ENCODE measurements around the gene FAM24A. TPM values are rescaled to one million over a fixed set of nuclear protein-coding genes. Genes with fewer than 3 reads are reported as not detected.
"Not testable (repeated sequence)": the region's sequence is repeated elsewhere in the genome, so short reads cannot be mapped to it uniquely, and the experiment has no call there.

The FAM24A gene
- not detected for total RNA-seq
- long read RNA-seq, donor 1: 0 reads
- long read RNA-seq, donor 2: 0 reads

GRCh38 chr10:122910310-122910709, at the start of gene FAM24A:
TSS of gene FAM24A (plus strand) at chr10:122910610. CDS start at chr10:122911635, 1,025 bp downstream.
- intact Hi-C loops (cut with DNase I): no loop called here
- no peak for DNase-seq (ENCODE audit: low spot score)

GRCh38 chr10:122861711-122862161, 48.7 kb upstream of the FAM24A start:
- intact Hi-C loops (cut with DNase I): no loop called here
- no peak for DNase-seq (ENCODE audit: low spot score)

- intact Hi-C loops (cut with DNase I): no loop called here
- DNase-seq (ENCODE audit: low spot score): no peak
Observed at GRCh38 chr10:122863216-122864193, 46.9 kb upstream of the FAM24A start.

GRCh38 chr10:122864194-122864592, 46.2 kb upstream of the FAM24A start:
- intact Hi-C loops (cut with DNase I): no loop called here
- DNase-seq (ENCODE audit: low spot score): no peak

- intact Hi-C loops (cut with DNase I): no loop called here
- no peak for DNase-seq (ENCODE audit: low spot score)
Observed at GRCh38 chr10:122864901-122865300, 45.5 kb upstream of the FAM24A start.

GRCh38 chr10:122866757-122867482, 43.5 kb upstream of the FAM24A start:
- DNase-seq (ENCODE audit: low spot score); intact Hi-C loops (cut with DNase I): not testable (repeated sequence)

- DNase-seq (ENCODE audit: low spot score); intact Hi-C loops (cut with DNase I): not testable (repeated sequence)
Observed at GRCh38 chr10:122868768-122869167, 41.6 kb upstream of the FAM24A start.

- DNase-seq (ENCODE audit: low spot score); intact Hi-C loops (cut with DNase I): not testable (repeated sequence)
Observed at GRCh38 chr10:122871947-122872346, 38.5 kb upstream of the FAM24A start.

GRCh38 chr10:122875843-122876466, 34.5 kb upstream of the FAM24A start:
- DNase-seq (ENCODE audit: low spot score): no peak
- intact Hi-C loops (cut with DNase I): loop anchor here in 1 of 2 donors (5.0 kb wide), 1 partner anchor 884 kb away; no protein-coding TSS in a partner anchor

GRCh38 chr10:122876467-122876855, 33.9 kb upstream of the FAM24A start:
- intact Hi-C loops (cut with DNase I): loop anchor here in 1 of 2 donors (5.0 kb wide), 1 partner anchor 884 kb away; no protein-coding TSS in a partner anchor
- no peak for DNase-seq (ENCODE audit: low spot score)

GRCh38 chr10:122877264-122877663, 33.1 kb upstream of the FAM24A start:
- intact Hi-C loops (cut with DNase I): loop anchor here in 1 of 2 donors (5.0 kb wide), 1 partner anchor 885 kb away; no protein-coding TSS in a partner anchor
- DNase-seq (ENCODE audit: low spot score): no peak

GRCh38 chr10:122878799-122879338, 31.5 kb upstream of the FAM24A start:
- no peak for DNase-seq (ENCODE audit: low spot score)
- intact Hi-C loops (cut with DNase I): loop anchor here in 1 of 2 donors (5.0 kb wide), 1 partner anchor 887 kb away; no protein-coding TSS in a partner anchor

GRCh38 chr10:122879339-122880273, 30.8 kb upstream of the FAM24A start, which contains the start of gene FAM24B:
TSS of gene FAM24B (minus strand) at chr10:122879581. CDS start at chr10:122850515, 29,066 bp downstream.
- intact Hi-C loops (cut with DNase I): loop anchor here in 1 of 2 donors (5.0 kb wide), 1 partner anchor 887 kb away; no protein-coding TSS in a partner anchor
- DNase-seq (ENCODE audit: low spot score): peak; percentile 97

- intact Hi-C loops (cut with DNase I): no loop called here
Observed at GRCh38 chr10:122882766-122883165, 27.6 kb upstream of the FAM24A start.

GRCh38 chr10:122884166-122884565, 26.2 kb upstream of the FAM24A start:
- no peak for DNase-seq (ENCODE audit: low spot score)
- intact Hi-C loops (cut with DNase I): no loop called here

More at GRCh38 chr10:122882766-122883165, 27.6 kb upstream of the FAM24A start:
- no peak for DNase-seq (ENCODE audit: low spot score)

GRCh38 chr10:122894261-122894944, 16.0 kb upstream of the FAM24A start:
- DNase-seq (ENCODE audit: low spot score): no peak
- intact Hi-C loops (cut with DNase I): no loop called here

- intact Hi-C loops (cut with DNase I): not testable (repeated sequence)
Observed at GRCh38 chr10:122903861-122904260, 6.5 kb upstream of the FAM24A start.

More at GRCh38 chr10:122903861-122904260, 6.5 kb upstream of the FAM24A start:
- DNase-seq (ENCODE audit: low spot score): not testable (repeated sequence)
